HepG2 (cell line): ENCODE measurements around the gene KL. TPM values are rescaled to one million over a fixed set of nuclear protein-coding genes. Genes with fewer than 3 reads are reported as not detected.
A peak's percentile ranks its signal among the peaks of the same experiment; 100 is the strongest.

Experiments used
- CREBL2 ChIP-seq: sonication (generic); formaldehyde crosslinking; IDR thresholded peaks from 2 replicates; pipeline ENCODE4 v1.8.1; 2023; ENCODE audit warnings: missing genetic modification reagents, mild to moderate bottlenecking, borderline replicate concordance
- FOXA1 ChIP-seq, 2 experiments: fragments of 450-650 bp in 1 of 2; sonication (generic) in 1 of 2; formaldehyde crosslinking in 1 of 2; IDR thresholded peaks; 2 replicates each; pipeline versions ENCODE4 v1.4.0 to v1.6.1; 2016 to 2020; ENCODE audit warnings: missing genetic modification reagents in 1 of 2
- HES4 ChIP-seq: sonication (generic); formaldehyde crosslinking; IDR thresholded peaks from 2 replicates; pipeline ENCODE4 v1.9.0; 2021; ENCODE audit warnings: mild to moderate bottlenecking, missing genetic modification reagents, borderline replicate concordance
- HNRNPL ChIP-seq: fragments of 200-400 bp; formaldehyde crosslinking; IDR thresholded peaks from 2 replicates; pipeline ENCODE4 v1.6.1; 2017; ENCODE audit warnings: mild to moderate bottlenecking, low read depth, low read length
- KAT2B ChIP-seq: fragments of 150-350 bp; IDR thresholded peaks from 2 replicates; pipeline ENCODE4 v1.6.1; 2014; ENCODE audit warnings: low read depth, low read length, borderline replicate concordance
- KLF13 ChIP-seq: sonication (generic); formaldehyde crosslinking; IDR thresholded peaks from 2 replicates; pipeline ENCODE4 v1.4.0; 2020; ENCODE audit warnings: mild to moderate bottlenecking, missing genetic modification reagents
- KLF16 ChIP-seq, 2 experiments: sonication (generic) in 1 of 2; formaldehyde crosslinking in 1 of 2; IDR thresholded peaks; 2 replicates each; pipeline versions ENCODE4 v1.6.1 to v1.8.0; 2016 to 2023; ENCODE audit warnings: missing genetic modification reagents in 2 of 2, missing compliant biosample characterization in 1 of 2
- NFAT5 ChIP-seq: sonication (generic); formaldehyde crosslinking; IDR thresholded peaks from 2 replicates; pipeline ENCODE4 v1.4.0; 2020; ENCODE audit warnings: missing genetic modification reagents
- RNF219 ChIP-seq: sonication (generic); formaldehyde crosslinking; IDR thresholded peaks from 2 replicates; pipeline ENCODE4 v1.5.0; 2020; ENCODE audit warnings: mild to moderate bottlenecking, missing genetic modification reagents
- SKI ChIP-seq: fragments of 450-650 bp; IDR thresholded peaks from one replicate; pipeline ENCODE4 v1.6.1; 2018; ENCODE audit warnings: mild to moderate bottlenecking; ENCODE audit not compliant: partially characterized antibody
- TSC22D2 ChIP-seq: sonication (generic); formaldehyde crosslinking; IDR thresholded peaks from 2 replicates; pipeline ENCODE4 v1.5.1; 2020; ENCODE audit warnings: missing genetic modification reagents, mild to moderate bottlenecking, borderline replicate concordance
- ZNF142 ChIP-seq: sonication (generic); formaldehyde crosslinking; IDR thresholded peaks from 2 replicates; pipeline ENCODE4 v1.4.0; 2020; ENCODE audit warnings: missing genetic modification reagents
- ZNF691 ChIP-seq: sonication (generic); formaldehyde crosslinking; IDR thresholded peaks from 2 replicates; pipeline ENCODE4 v1.4.0; 2020; ENCODE audit warnings: missing genetic modification reagents, low read depth, mild to moderate bottlenecking, borderline replicate concordance
- ZNF75D ChIP-seq: sonication (generic); formaldehyde crosslinking; IDR thresholded peaks from 2 replicates; pipeline ENCODE4 v1.8.1; 2023; ENCODE audit warnings: missing genetic modification reagents, mild to moderate bottlenecking, borderline replicate concordance
- polyA plus RNA-seq, 8 experiments: library from polyadenylated mRNA; depleted of rRNA in 3 of 8; stranded (reverse) in 7 of 8; unstranded in 1 of 8; fragments of >200 nt; fragmentation: Illumina TruSeq in 4 of 8; extraction: Trizol in 4 of 8; gene quantifications; 2 replicates each; pipeline versions ENCODE4 v1.2.1 to v1.2.3, GENCODE V29; 2011 to 2016; ENCODE audit warnings: low read depth in 4 of 8, missing spikeins in 1 of 8, mixed read lengths in 1 of 8; ENCODE audit not compliant: insufficient read depth in 1 of 8
- total RNA-seq, 5 experiments: library from RNA; depleted of rRNA; stranded (reverse); fragments of >200 nt; fragmentation: Illumina TruSeq; extraction: Trizol; gene quantifications; 2 replicates each; pipeline ENCODE4 v1.2.3, GENCODE V29; 2016; ENCODE audit warnings: low read depth in 1 of 5

Gene KL
- total and polyA plus RNA-seq, 2 of the 13 experiments (the other 11 are each of a cell fraction or from before 2014, with no cell fraction given): not detected

GRCh38 chr13:33090755-33091414 lies 74.7 kb downstream of the KL start (continued):
- no peak for TF ChIP-seq ZNF142 (CRISPR knock-in tag)
- no peak for TF ChIP-seq HNRNPL
- no peak for TF ChIP-seq HES4
- no peak for TF ChIP-seq RNF219
- no peak for TF ChIP-seq ZNF75D (CRISPR knock-in tag)
- no peak for TF ChIP-seq KAT2B
- no peak for TF ChIP-seq ZNF691 (CRISPR knock-in tag)
- no peak for TF ChIP-seq TSC22D2 (CRISPR knock-in tag)
- no peak for TF ChIP-seq CREBL2 (CRISPR knock-in tag)
- no peak for TF ChIP-seq NFAT5 (CRISPR knock-in tag)
- TF ChIP-seq KLF13 (CRISPR knock-in tag): no peak
- TF ChIP-seq SKI: no peak
- no peak for TF ChIP-seq KLF16 (CRISPR knock-in tag; IDR thresholded peaks at IDR 0.05)
- no peak for TF ChIP-seq FOXA1 (IDR thresholded peaks at IDR 0.05)
- peak; percentile 52 for TF ChIP-seq FOXA1 (CRISPR knock-in tag; IDR thresholded peaks at IDR 0.05)
